Activated T-cell treated with anti-CD3 and anti-CD28 coated beads, Interleukin-2, amount 50 U/mL, for 24 hours (primary cell): ENCODE data around the gene DPYD.

ENCODE experiments used
- DNase-seq: peaks from one replicate; pipeline ENCODE4 v3.0.0-alpha.2; 2020
- H3K27ac Mint-ChIP-seq: 2 replicates; pipeline ENCODE4 v1.8.0; 2020; ENCODE audit warnings: mild to moderate bottlenecking, mixed read lengths
- H3K27me3 Mint-ChIP-seq: 2 replicates; pipeline ENCODE4 v1.8.0; 2020; ENCODE audit warnings: mixed read lengths
- H3K36me3 Mint-ChIP-seq: 2 replicates; pipeline ENCODE4 v1.8.0; 2020; ENCODE audit warnings: low read depth, mixed read lengths
- H3K4me1 Mint-ChIP-seq: 2 replicates; pipeline ENCODE4 v1.8.0; 2020; ENCODE audit warnings: low read depth, mixed read lengths
- H3K4me3 Mint-ChIP-seq: 2 replicates; pipeline ENCODE4 v1.8.0; 2020; ENCODE audit warnings: mild to moderate bottlenecking, moderate library complexity, mixed read lengths
- H3K9me3 Mint-ChIP-seq: 2 replicates; pipeline ENCODE4 v1.8.0; 2020; ENCODE audit warnings: mixed read lengths

Gene DPYD

DNA sequence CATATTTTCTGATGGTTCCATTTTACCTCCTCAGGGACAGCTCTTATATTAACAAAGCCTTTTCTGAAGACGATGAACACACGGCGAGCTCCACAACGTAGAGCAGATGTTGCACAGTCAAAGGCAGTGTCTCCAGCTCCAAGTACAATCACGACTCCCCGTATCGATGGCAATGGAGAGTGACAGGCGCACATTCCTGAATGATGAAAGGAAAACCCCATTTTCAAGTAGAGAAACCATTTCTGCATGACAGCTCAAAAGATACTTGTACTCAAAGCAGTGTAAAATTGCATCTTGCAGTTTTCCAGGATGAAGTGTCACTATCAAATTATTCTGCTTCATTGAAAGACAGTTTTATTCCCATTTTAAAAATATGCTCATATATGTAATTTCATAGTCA, 327.6 kb downstream of the DPYD start:
- H3K9me3 Mint-ChIP-seq: peaks cover 4% of the 10 kb centered on the region
- H3K27me3 Mint-ChIP-seq: no peaks in the 10 kb centered on the region
- H3K27ac Mint-ChIP-seq: no peak overlapping the region
- H3K4me1 Mint-ChIP-seq: no peaks in the 10 kb centered on the region
- H3K4me3 Mint-ChIP-seq: no peak overlapping the region
- DNase-seq: no peak
- H3K36me3 Mint-ChIP-seq: peaks cover 56% of the 10 kb centered on the region

DNA sequence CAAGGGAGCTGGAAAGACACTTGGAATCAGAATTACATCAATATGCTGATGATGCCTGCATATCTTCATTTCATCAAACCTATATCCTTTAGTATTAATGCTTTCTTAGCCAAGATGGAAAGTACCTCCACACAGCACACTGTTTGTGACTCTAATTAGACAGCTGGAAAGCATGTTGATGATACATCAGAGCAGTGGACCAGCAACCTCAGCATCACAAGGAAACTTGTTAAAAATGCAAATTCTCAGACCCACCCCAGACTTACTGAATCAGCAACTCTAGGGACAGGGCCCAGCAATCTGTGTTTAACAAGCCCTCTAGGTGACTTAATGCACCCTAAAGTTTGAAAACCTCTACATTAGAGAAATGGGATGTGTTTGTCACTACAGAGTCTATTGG, 332.1 kb downstream of the DPYD start:
- no peaks in the 10 kb centered on the region for H3K27me3 Mint-ChIP-seq
- no peak overlapping the region for H3K4me3 Mint-ChIP-seq
- DNase-seq: no peak
- H3K36me3 Mint-ChIP-seq: peaks cover 76% of the 10 kb centered on the region
- no peaks in the 10 kb centered on the region for H3K4me1 Mint-ChIP-seq
- peaks cover 12% of the 10 kb centered on the region for H3K9me3 Mint-ChIP-seq
- H3K27ac Mint-ChIP-seq: no peak overlapping the region

DNA sequence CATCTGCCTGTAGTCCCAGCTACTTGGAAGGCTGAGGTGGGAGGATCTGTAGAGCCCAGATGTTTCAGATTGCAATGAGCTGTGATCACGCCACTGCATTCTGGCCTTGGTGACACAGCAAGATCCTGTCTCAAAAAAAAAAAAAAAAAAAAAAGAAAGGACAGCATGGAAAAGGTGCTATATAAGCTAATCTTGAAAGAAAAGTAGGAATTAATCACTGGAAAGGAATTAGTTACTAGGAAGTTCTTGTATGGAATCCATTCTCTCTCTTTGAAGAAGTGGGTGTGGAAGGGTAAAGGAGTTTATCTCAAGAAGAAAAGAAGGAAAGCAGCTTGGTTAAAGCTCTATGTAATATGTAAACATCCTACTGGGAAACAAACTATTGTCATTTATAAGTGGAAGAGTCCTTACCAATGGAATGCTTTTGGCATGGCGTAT, 339.2 kb downstream of the DPYD start:
- no peak for DNase-seq

DNA sequence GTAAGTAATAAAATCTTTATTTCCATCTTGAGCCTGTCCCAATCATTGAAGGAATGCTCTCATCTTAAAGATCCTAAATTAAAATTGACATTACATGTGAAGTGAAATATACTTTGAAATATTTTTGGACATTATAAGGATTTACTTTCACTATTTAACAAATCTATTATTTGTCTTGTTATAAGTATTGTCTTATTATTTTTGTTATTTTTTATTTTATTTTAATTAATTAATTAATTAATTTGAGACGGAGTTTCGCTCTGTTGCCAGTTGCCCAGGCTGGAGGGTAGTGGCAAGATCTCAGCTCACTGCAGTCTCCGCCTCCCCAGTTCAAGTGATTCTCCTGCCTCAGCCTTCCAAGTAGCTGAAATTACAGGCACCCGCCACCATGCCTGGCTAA, 343.2 kb downstream of the DPYD start:
- no peaks in the 10 kb centered on the region for H3K4me1 Mint-ChIP-seq
- no peak overlapping the region for H3K27ac Mint-ChIP-seq
- H3K36me3 Mint-ChIP-seq: peaks cover 24% of the 10 kb centered on the region
- H3K27me3 Mint-ChIP-seq: no peaks in the 10 kb centered on the region
- DNase-seq: no peak
- H3K9me3 Mint-ChIP-seq: no peaks in the 10 kb centered on the region
- H3K4me3 Mint-ChIP-seq: no peak overlapping the region

More for the DNA sequence above, 339.2 kb downstream of the DPYD start:
- Mint-ChIP-seq H3K9me3 (peaks cover 8% of the 10 kb centered on the region), H3K36me3 (peaks cover 19% of the 10 kb centered on the region), H3K4me3 (no peak overlapping the region), H3K4me1 (no peaks in the 10 kb centered on the region), H3K27me3 (no peaks in the 10 kb centered on the region), H3K27ac (no peak overlapping the region)

DNA sequence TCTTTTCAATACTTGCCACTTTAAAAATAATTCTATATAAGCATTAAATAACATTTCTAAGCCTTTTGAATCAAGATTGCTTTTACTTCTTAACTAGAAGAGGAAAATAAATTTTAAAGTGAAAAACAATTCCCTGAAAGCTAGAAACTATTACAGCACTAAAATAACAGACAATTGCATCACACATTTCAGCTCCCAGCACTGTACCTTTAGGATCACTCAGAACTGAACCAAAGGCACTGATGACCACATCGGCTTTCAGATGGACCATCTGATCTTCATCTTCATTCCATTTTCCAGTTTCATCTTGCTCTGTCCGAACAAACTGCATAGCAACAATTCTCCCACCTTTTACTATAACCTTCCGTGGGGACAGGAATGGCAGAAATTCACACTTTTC, 347.3 kb downstream of the DPYD start:
- Mint-ChIP-seq H3K27ac (no peak overlapping the region), H3K9me3 (no peaks in the 10 kb centered on the region), H3K4me1 (no peaks in the 10 kb centered on the region), H3K27me3 (no peaks in the 10 kb centered on the region), H3K4me3 (no peak overlapping the region), H3K36me3 (peaks cover 45% of the 10 kb centered on the region)
- no peak for DNase-seq

DNA sequence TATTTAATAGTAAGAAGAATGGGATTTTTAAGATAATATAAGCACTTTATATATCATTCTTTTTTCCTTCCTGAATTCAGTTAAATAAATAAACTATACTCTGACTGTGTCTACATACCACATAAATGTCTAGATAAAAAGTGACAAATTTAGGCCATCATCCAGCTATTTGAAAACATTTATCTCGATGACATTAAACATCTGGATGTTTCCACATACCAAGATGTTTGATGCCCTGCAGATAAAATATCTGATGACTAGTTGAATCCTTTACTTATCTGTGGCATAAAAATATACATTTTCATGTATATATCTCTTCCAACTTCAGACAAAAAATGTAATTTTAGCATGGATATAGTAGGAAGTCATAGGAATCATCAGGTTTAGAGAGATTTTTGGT, 348.3 kb downstream of the DPYD start:
- H3K27me3 Mint-ChIP-seq: no peaks in the 10 kb centered on the region
- H3K4me1 Mint-ChIP-seq: no peaks in the 10 kb centered on the region
- H3K9me3 Mint-ChIP-seq: no peaks in the 10 kb centered on the region
- no peak for DNase-seq
- H3K36me3 Mint-ChIP-seq: peaks cover 48% of the 10 kb centered on the region
- H3K4me3 Mint-ChIP-seq: no peak overlapping the region
- H3K27ac Mint-ChIP-seq: no peak overlapping the region

DNA sequence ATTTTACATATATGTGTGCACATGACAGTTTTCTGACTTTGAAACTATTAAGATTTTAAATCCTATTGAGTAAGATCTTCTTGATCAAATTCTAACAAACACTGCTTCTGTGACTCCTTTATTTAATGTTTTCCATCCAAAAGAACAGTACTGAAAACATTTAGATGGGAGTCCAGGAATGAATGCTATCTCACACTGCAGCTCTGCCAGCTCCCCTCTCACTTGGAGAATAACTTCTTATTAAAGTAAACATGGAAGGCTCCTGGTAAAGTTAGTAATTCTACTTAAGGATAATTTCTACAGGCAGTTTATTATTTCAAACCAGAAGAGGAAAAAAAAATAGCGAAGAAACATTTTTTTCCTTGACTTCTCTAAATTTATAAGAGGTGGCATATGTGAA, 349.1 kb downstream of the DPYD start:
- no peak overlapping the region for H3K27ac Mint-ChIP-seq
- no peaks in the 10 kb centered on the region for H3K27me3 Mint-ChIP-seq
- peaks cover 52% of the 10 kb centered on the region for H3K36me3 Mint-ChIP-seq
- no peak overlapping the region for H3K4me3 Mint-ChIP-seq
- no peaks in the 10 kb centered on the region for H3K9me3 Mint-ChIP-seq
- H3K4me1 Mint-ChIP-seq: no peaks in the 10 kb centered on the region
- DNase-seq: no peak

DNA sequence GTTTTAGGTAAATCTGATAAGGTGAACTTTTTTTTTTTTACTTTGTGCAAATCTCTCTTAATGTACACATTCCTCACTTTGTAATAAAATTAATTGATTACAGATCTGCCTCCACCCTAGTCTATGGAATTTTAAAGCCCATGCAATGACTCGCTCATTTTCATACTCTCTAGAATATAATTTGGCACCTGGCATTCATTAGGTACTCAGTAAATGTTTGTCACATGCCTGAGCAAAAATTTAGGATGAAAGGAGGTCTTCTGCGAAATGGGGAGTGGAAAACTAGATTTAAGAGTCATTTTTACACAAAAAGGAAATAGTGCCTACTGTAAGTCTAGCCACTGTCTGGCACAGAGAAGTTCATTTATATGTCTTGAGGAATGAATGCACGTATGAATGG, 350.1 kb downstream of the DPYD start:
- Mint-ChIP-seq H3K27ac (no peak overlapping the region), H3K27me3 (no peaks in the 10 kb centered on the region), H3K9me3 (no peaks in the 10 kb centered on the region), H3K4me3 (no peak overlapping the region), H3K36me3 (peaks cover 54% of the 10 kb centered on the region), H3K4me1 (no peaks in the 10 kb centered on the region)
- DNase-seq: no peak

DNA sequence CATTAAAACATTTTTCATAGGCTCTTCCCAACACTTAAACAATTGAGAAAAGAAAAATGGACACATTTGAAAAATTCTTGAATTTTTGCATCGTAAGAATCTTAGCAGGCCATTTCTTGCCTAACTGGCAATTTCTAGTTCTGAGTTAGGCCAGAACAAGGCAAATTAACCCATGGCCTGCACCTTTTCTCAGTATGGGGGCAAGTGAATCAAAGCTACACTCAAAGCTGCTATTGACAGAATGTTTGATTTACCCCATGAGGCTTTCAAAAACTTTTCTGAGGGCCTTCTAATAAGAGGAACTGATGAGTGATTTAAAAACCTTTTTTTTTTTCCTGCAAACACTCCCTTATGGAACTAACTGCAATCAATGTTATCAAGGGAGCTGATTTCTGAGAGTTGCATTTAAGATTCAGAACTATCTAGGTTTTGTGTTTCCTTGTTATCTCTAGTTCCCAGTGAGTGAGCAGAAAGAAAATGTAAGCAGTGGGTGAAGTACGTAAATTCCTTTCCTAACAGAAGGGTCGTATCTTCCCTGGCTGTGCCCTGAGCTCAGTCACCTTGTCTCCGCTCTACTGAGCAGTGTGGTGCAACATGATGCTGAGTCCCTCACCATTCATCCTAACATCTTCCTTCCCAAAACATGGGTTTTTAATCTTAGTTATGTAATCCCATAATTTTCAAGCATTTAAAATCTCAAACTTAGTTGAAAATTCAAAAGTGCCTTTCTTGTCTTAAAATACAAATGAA, 353.7 kb downstream of the DPYD start:
- Mint-ChIP-seq H3K4me1 (no peaks in the 10 kb centered on the region), H3K9me3 (no peaks in the 10 kb centered on the region), H3K36me3 (peaks cover 39% of the 10 kb centered on the region), H3K27ac (no peak overlapping the region), H3K4me3 (no peak overlapping the region), H3K27me3 (no peaks in the 10 kb centered on the region)
- no peak for DNase-seq

DNA sequence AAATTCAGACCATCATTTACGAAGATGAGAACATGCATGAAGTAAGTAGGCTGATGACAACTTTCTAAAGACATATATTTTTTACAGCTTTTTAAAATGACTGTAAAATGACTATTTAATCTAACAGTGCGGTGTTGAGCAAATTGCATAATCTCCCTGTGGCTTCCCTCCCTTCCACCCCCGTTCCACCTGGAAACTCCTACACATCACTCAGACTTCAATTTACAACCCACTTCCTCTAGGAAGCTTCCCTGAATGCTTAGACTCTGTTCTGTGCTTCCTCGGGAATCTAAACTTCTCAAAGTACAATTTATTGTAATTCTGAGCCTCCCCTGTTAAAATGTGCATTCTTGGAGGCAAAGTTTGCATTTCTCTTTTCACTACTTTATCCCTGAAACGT, 354.9 kb downstream of the DPYD start:
- H3K36me3 Mint-ChIP-seq: peaks cover 31% of the 10 kb centered on the region
- DNase-seq: no peak
- H3K9me3 Mint-ChIP-seq: no peaks in the 10 kb centered on the region
- no peak overlapping the region for H3K27ac Mint-ChIP-seq
- H3K4me1 Mint-ChIP-seq: no peaks in the 10 kb centered on the region
- no peaks in the 10 kb centered on the region for H3K27me3 Mint-ChIP-seq
- no peak overlapping the region for H3K4me3 Mint-ChIP-seq

DNA sequence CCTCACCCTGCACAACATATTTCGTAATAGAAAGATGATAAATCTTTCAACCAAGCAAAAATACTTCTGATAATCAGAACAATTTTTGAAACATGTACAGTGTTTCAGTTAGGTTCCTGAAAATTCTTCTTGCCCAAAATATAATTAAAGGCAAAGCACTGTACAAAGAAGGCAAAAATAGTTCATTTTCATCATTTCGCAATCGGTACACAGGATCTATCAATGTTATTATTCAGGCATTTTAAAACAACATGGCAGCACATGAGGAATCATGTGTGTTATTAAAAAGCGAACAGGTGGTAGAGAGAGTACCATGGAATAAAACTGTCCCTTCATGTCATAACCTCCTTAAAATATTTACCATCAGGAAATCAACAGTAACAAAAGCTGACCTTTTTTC, 356.9 kb downstream of the DPYD start:
- no peak overlapping the region for H3K27ac Mint-ChIP-seq
- H3K27me3 Mint-ChIP-seq: no peaks in the 10 kb centered on the region
- peaks cover 36% of the 10 kb centered on the region for H3K36me3 Mint-ChIP-seq
- no peaks in the 10 kb centered on the region for H3K9me3 Mint-ChIP-seq
- no peaks in the 10 kb centered on the region for H3K4me1 Mint-ChIP-seq
- no peak for DNase-seq
- no peak overlapping the region for H3K4me3 Mint-ChIP-seq

DNA sequence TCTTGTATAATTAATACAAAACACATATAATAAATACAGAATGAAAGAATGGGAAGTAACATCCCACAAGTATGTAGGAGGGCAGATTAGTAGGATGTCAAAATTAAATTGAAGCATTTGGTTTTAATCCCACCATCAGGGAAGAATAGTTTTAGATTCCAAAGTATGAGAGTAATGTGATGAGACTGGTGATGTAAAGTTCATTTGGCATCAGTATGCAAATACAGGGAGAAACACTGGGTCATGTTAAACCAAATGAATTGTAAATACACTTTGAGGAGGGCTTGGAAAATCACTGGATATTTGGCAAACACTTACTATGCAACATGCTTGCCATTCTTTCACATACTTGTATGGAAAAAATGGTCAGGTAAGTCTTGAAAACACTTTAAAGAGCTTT, 358.8 kb downstream of the DPYD start:
- H3K9me3 Mint-ChIP-seq: no peaks in the 10 kb centered on the region
- no peaks in the 10 kb centered on the region for H3K27me3 Mint-ChIP-seq
- H3K4me1 Mint-ChIP-seq: no peaks in the 10 kb centered on the region
- peaks cover 42% of the 10 kb centered on the region for H3K36me3 Mint-ChIP-seq
- no peak overlapping the region for H3K27ac Mint-ChIP-seq
- DNase-seq: no peak
- H3K4me3 Mint-ChIP-seq: no peak overlapping the region

DNA sequence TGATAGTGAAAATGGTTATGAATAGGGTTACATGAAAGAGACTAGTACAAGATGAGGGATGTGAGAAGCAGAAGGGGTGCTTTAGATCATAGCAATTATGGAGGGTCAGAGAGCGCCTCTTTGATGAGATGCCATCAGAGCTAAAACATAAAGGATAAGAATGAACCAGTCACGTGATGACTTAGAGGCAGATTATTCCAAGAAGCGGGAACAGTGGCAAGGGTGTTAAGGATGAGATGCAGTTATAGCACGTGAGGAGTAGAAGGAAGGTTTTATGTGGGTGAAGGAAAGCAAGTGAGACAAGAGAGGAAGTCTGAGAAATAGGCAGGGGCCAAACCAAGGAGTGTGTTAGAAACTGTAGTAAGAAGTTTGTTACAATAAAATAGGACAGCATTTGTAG, 360.1 kb downstream of the DPYD start:
- H3K4me3 Mint-ChIP-seq: no peak overlapping the region
- DNase-seq: no peak
- no peak overlapping the region for H3K27ac Mint-ChIP-seq
- no peaks in the 10 kb centered on the region for H3K4me1 Mint-ChIP-seq
- no peaks in the 10 kb centered on the region for H3K27me3 Mint-ChIP-seq
- H3K36me3 Mint-ChIP-seq: peaks cover 40% of the 10 kb centered on the region
- no peaks in the 10 kb centered on the region for H3K9me3 Mint-ChIP-seq

DNA sequence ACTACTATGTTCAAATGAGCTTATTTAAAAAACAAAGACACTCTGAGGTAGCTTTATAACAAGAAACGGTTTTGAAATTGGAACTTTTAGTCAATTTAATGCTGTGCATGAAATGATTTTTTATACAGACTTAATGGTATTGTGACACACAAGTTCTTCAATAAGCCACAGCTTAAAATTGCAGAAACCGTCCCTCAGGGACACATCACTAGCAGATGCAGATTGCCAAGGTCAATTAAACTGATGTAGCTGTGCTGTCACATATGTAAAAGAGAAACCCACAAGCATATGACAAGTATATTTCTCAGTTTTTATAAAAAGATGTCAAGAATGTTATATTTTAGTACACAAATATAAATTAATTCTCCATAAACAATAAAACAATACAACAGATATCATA, 366.9 kb downstream of the DPYD start:
- DNase-seq: no peak
- no peaks in the 10 kb centered on the region for H3K27me3 Mint-ChIP-seq
- no peaks in the 10 kb centered on the region for H3K4me1 Mint-ChIP-seq
- H3K9me3 Mint-ChIP-seq: no peaks in the 10 kb centered on the region
- no peak overlapping the region for H3K4me3 Mint-ChIP-seq
- peaks cover 27% of the 10 kb centered on the region for H3K36me3 Mint-ChIP-seq
- H3K27ac Mint-ChIP-seq: no peak overlapping the region

DNA sequence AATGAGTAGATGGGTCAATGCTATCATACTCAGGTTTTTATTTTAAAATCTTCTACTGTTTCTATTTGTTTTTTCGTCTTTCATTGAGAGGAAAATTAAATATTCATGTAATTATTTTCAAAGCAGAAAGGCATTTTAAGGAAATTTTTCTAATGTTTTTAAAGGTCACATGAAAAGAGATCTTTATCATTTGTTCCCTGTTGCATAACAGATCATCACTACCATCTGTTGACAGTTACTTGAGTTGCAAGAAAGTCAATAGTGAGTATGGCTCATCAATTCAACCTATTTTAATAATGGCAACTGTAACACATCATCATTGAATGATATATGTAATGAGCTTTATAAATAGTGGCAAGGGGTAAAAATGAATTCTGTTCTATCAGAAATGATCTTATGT, 369.7 kb downstream of the DPYD start:
- Mint-ChIP-seq H3K4me3 (no peak overlapping the region), H3K9me3 (no peaks in the 10 kb centered on the region), H3K27me3 (no peaks in the 10 kb centered on the region), H3K27ac (no peak overlapping the region), H3K4me1 (no peaks in the 10 kb centered on the region), H3K36me3 (peaks cover 14% of the 10 kb centered on the region)
- no peak for DNase-seq

DNA sequence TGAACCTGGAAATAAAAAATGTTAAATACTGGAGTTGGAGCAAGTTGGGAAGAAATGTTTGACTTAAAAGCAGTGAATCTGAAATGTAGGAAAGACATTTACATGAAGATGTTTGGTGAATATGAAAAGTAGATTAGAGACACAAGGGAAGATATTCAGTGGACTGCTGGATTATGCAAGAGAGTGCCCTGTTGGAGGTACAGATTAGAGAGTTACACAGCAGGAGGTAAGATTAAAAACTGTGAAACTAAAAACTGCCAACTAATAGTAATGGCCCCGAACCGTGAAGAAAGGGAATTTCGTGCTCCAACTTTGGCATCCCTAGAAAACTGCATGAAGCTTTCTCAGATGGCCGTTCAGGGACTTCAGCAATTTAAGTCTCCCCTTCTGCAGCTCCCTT, 375.4 kb downstream of the DPYD start:
- no peaks in the 10 kb centered on the region for H3K27me3 Mint-ChIP-seq
- no peaks in the 10 kb centered on the region for H3K9me3 Mint-ChIP-seq
- H3K36me3 Mint-ChIP-seq: peaks cover 26% of the 10 kb centered on the region
- H3K27ac Mint-ChIP-seq: no peak overlapping the region
- H3K4me3 Mint-ChIP-seq: no peak overlapping the region
- no peaks in the 10 kb centered on the region for H3K4me1 Mint-ChIP-seq
- no peak for DNase-seq
